Mucosa of descending colon (tissue), 3 donors: Measurements from ENCODE around the gene ZNF621. TPM values are rescaled to one million over a fixed set of nuclear protein-coding genes. Genes with fewer than 3 reads are reported as not detected.

ENCODE experiments used
- ATAC-seq: fragments of 200-7000 bp; cut with Tn5 transposase; one replicate; pipeline ENCODE4 v1.9.1; 2020; ENCODE audit warnings: mild to moderate bottlenecking, moderate library complexity
- DNase-seq, 3 donors: peaks; one replicate each; pipeline ENCODE4 v3.0.0-alpha.2; 2020
- H3K36me3 ChIP-seq: fragments of 200-600 bp; one replicate; pipeline ENCODE4 v1.8.0; 2021; ENCODE audit warnings: low read depth, mild to moderate bottlenecking
- H3K4me1 ChIP-seq: fragments of 200-600 bp; one replicate; pipeline ENCODE4 v1.8.0; 2021; ENCODE audit warnings: low read depth, mild to moderate bottlenecking
- H3K4me3 ChIP-seq: fragments of 200-600 bp; one replicate; pipeline ENCODE4 v1.8.0; 2021; ENCODE audit warnings: mild to moderate bottlenecking
- H3K9me3 ChIP-seq: fragments of 200-600 bp; one replicate; pipeline ENCODE4 v1.8.0; 2021; ENCODE audit warnings: mild to moderate bottlenecking
- intact Hi-C, 2 donors: fragments of 100-400 bp; cut with DNase I in 1 of 2; cut with micrococcal nuclease in 1 of 2; formaldehyde crosslinking; loops; one replicate each; pipeline versions ENCODE4 v1.11.0 to v1.11.1; 2022; cut with DNase I, micrococcal nuclease
- total RNA-seq, 3 donors: library from RNA; stranded (reverse); fragmentation: NEBNext Ultra II Directional in 2 of 3; extraction: Animal tissue kit (Norgen Biotek cat#: 25700) in 2 of 3; gene quantifications; one replicate each; pipeline versions ENCODE4 v1.2.1 to v1.2.4, GENCODE V29; 2021 to 2023
- TF ChIP-seq, protein P1 (sequence below): fragments of 200-600 bp; IDR thresholded peaks from one replicate; pipeline ENCODE4 v1.8.0; 2022; ENCODE audit warnings: antibody characterized with exemption, mild to moderate bottlenecking
- donor health status: DM: no; HTN: no; CAD: no; lungs with moderate emphysema.
- donor health status: DM: no; HTN: no; CAD: no.
- donor health status: DM: no; HTN: yes; CAD: no.

The ZNF621 gene
- total RNA-seq, 3 donors from 2014 or later: 16.6 to 21.9 (median 18.6) TPM

DNA sequence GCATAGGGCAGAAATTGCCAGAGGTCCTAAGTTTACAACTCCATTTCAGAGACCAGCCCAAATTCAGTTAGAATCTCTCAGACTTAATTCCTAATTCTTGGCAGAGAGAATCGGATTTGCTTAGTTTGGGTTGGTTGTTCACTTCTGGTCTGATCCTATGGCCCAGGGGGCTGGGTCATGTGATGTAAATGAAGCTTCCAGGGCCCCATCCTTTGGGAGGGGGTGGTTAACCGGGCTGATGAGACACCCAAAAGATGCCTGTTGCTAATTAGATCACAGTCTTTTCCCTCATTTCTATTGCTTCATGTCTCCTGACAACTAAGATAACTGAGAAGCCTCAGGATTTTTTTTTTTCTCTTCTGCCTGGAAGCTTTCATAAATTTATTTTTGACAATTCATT, 30.1 kb upstream of the ZNF621 start:
- no peak overlapping the region for H3K4me3 ChIP-seq
- DNase-seq (no peak), ATAC-seq (no peak)
- intact Hi-C loops: no loop called here
- no peaks in the 10 kb centered on the region for H3K4me1 ChIP-seq
- H3K9me3 ChIP-seq: no peaks in the 10 kb centered on the region
- H3K36me3 ChIP-seq: no peaks in the 10 kb centered on the region
- TF ChIP-seq, protein P1, sequence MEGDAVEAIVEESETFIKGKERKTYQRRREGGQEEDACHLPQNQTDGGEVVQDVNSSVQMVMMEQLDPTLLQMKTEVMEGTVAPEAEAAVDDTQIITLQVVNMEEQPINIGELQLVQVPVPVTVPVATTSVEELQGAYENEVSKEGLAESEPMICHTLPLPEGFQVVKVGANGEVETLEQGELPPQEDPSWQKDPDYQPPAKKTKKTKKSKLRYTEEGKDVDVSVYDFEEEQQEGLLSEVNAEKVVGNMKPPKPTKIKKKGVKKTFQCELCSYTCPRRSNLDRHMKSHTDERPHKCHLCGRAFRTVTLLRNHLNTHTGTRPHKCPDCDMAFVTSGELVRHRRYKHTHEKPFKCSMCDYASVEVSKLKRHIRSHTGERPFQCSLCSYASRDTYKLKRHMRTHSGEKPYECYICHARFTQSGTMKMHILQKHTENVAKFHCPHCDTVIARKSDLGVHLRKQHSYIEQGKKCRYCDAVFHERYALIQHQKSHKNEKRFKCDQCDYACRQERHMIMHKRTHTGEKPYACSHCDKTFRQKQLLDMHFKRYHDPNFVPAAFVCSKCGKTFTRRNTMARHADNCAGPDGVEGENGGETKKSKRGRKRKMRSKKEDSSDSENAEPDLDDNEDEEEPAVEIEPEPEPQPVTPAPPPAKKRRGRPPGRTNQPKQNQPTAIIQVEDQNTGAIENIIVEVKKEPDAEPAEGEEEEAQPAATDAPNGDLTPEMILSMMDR: no peak

DNA sequence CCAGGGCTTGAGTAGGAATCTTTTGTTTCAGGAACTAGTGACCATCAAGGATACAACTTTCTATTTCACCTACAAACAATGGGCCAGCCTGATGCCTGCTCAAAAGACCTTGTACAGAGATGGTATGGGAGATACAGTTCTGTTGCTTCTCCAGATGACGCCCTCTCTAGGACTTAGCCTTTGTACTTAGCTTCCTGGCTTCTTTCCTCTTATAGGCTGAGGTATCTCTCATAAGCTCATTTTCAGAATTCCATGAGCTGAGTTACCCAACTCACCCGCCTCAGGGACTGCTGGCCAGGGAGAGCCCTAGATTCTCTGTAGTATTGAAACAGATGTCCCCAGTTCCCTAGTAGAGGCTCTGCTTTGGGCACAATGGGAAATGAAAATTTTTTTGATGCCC, 27.5 kb upstream of the ZNF621 start:
- no peak for ATAC-seq
- Histone ChIP-seq H3K9me3 (no peaks in the 10 kb centered on the region), H3K4me1 (no peaks in the 10 kb centered on the region), H3K36me3 (no peaks in the 10 kb centered on the region), H3K4me3 (no peak overlapping the region)
- DNase-seq: no peak
- intact Hi-C loops: no loop called here
- TF ChIP-seq, protein P1: no peak

DNA sequence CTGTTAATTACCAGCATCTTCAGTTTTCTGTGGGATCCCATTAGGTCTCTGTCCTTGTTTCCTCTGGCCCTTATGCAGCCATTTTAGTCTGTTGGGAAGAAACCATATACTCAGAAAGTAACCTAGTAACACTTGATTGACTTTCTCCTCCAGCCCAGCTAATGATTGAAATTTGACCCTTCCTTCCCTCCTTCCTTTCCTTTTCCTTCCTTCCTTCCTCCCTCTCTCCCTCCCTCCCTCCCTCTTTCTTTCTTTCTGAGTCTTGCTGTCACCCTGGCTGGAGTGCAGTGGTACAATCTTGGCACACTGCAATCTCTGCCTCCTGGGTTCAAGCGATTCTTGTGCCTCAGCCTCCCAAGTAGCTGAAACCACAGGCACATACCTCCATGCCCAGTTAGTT, 24.8 kb upstream of the ZNF621 start:
- intact Hi-C loops: no loop called here
- no peak overlapping the region for H3K4me3 ChIP-seq
- TF ChIP-seq, protein P1: no peak
- H3K36me3 ChIP-seq: no peaks in the 10 kb centered on the region
- no peak for ATAC-seq
- no peaks in the 10 kb centered on the region for H3K4me1 ChIP-seq
- no peak for DNase-seq
- H3K9me3 ChIP-seq: no peaks in the 10 kb centered on the region

DNA sequence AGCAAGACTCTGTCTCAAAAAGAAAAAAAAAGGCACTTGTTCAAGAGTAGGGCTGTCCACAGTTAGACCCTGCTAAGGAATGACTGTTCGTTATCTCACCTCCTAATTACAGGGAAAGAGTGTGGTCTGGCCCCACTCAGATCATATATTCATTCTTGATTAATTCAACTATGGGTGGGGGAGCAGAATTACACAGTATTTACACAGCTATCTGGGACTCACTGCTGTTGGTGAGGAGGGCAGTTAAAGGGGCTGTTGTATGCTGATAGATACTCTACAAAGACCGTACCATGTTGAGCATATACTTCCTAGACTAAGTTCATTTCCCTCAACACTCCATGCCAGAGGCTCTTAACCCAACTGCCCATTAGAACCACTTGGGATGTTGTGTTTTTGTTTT, 22.7 kb upstream of the ZNF621 start:
- peaks cover 5% of the 10 kb centered on the region for H3K4me1 ChIP-seq
- no peaks in the 10 kb centered on the region for H3K9me3 ChIP-seq
- TF ChIP-seq, protein P1: no peak
- H3K4me3 ChIP-seq: no peak overlapping the region
- intact Hi-C loops: no loop called here
- DNase-seq: no peak
- H3K36me3 ChIP-seq: no peaks in the 10 kb centered on the region
- no peak for ATAC-seq

DNA sequence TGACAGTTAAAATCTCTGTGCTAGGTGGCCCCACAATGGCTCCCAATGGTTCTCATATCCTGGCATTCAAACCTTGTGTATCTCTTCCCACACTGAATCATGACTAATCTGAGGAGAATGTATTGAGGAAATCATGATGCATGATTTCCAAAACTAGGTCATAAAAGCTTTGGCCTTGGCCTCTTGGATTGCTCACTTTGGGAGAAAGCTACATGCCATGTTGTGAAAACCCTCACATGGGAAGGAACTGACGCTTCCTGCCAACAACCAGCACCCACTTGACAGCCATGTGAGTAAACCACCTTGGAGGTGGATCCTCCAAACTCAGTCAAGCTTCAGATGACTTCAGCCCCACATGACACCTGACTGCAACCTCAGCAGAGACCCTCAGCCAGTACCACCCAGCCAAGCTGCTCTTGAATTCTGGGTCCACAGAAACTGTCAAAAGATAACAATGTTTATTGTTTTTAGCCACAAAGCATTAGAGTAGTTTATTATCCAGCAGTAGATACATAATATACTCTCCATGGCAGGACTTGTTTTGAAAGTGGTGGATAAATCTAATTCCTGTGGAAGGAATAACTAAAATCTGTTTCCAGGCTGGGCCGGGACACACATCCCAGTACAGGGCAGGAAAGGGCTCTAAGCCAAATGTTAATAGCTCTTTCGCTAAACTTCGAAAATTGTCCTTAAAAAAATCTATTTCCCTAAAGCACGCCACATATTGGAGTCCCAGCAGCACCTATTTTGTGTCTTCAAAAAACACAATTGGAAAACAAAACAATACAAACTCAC, 19.9 kb upstream of the ZNF621 start:
- ATAC-seq (peak; percentile 60), DNase-seq (no peak)
- TF ChIP-seq, protein P1: no peak
- Histone ChIP-seq H3K4me1 (peaks cover 5% of the 10 kb centered on the region), H3K4me3 (no peak overlapping the region), H3K9me3 (no peaks in the 10 kb centered on the region), H3K36me3 (no peaks in the 10 kb centered on the region)
- intact Hi-C loops: no loop called here
